ENCODE measurements around the gene GRIP1. TPM values are rescaled to one million over a fixed set of nuclear protein-coding genes. Genes with fewer than 3 reads are reported as not detected.

GRIP1 gene
- total RNA-seq, 2 donors from 2014 or later, result 0.28 TPM; not detected in 1

DNA sequence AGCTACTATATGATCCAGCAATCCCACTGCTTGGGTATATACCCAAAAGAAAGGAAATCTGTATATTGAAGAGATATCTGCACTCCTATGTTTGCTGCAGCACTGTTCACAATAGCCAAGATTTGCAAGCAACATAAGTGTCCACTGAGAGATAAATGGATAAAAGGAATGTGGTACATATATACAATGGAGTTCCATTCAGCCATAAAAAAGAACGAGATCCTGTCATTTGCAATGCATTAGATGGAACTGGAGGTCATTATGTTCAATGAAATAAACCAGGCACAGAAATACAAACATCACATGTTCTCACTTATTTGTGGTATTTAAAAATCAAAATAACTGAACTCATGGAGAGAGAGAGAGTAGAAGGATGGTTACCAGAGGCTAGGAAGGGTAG, 260.0 kb downstream of the GRIP1 start:
- Histone ChIP-seq H3K4me3 (no peak overlapping the region), H3K4me1 (ENCODE audit: control insufficient read depth in 1 of 2, low read depth in 2 of 2) (no peaks in the 10 kb centered on the region), H3K36me3 (no peaks in the 10 kb centered on the region), H3K27ac (no peak overlapping the region), H3K27me3 (replicated peaks; ENCODE audit: insufficient read depth) (no peaks in the 10 kb centered on the region), H3K9me3 (no peaks in the 10 kb centered on the region)
- TF ChIP-seq, protein P1, sequence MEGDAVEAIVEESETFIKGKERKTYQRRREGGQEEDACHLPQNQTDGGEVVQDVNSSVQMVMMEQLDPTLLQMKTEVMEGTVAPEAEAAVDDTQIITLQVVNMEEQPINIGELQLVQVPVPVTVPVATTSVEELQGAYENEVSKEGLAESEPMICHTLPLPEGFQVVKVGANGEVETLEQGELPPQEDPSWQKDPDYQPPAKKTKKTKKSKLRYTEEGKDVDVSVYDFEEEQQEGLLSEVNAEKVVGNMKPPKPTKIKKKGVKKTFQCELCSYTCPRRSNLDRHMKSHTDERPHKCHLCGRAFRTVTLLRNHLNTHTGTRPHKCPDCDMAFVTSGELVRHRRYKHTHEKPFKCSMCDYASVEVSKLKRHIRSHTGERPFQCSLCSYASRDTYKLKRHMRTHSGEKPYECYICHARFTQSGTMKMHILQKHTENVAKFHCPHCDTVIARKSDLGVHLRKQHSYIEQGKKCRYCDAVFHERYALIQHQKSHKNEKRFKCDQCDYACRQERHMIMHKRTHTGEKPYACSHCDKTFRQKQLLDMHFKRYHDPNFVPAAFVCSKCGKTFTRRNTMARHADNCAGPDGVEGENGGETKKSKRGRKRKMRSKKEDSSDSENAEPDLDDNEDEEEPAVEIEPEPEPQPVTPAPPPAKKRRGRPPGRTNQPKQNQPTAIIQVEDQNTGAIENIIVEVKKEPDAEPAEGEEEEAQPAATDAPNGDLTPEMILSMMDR (IDR thresholded peaks at IDR 0.05), result no peak
- DNase-seq (ENCODE audit: low spot score) (no peak), ATAC-seq (ENCODE audit: insufficient number of reproducible peaks, low FRiP score, low read depth) (no peak)

GRCh38 chr12:66417217-66417616, 261.7 kb downstream of the GRIP1 start:
- no peak for ATAC-seq (ENCODE audit: insufficient number of reproducible peaks, low FRiP score, low read depth)
- H3K9me3 ChIP-seq, result no peaks in the 10 kb centered on the region
- TF ChIP-seq, protein P1 (IDR thresholded peaks at IDR 0.05), result no peak
- no peaks in the 10 kb centered on the region for H3K4me1 ChIP-seq (ENCODE audit: control insufficient read depth in 1 of 2, low read depth in 2 of 2)
- no peak overlapping the region for H3K27ac ChIP-seq
- H3K36me3 ChIP-seq, result no peaks in the 10 kb centered on the region
- H3K4me3 ChIP-seq, result no peak overlapping the region
- no peak for DNase-seq (ENCODE audit: low spot score)
- no peaks in the 10 kb centered on the region for H3K27me3 ChIP-seq (replicated peaks; ENCODE audit: insufficient read depth)

- Histone ChIP-seq H3K9me3 (no peaks in the 10 kb centered on the region), H3K4me3 (no peak overlapping the region), H3K36me3 (no peaks in the 10 kb centered on the region), H3K27ac (no peak overlapping the region), H3K27me3 (replicated peaks; ENCODE audit: insufficient read depth) (no peaks in the 10 kb centered on the region), H3K4me1 (ENCODE audit: control insufficient read depth in 1 of 2, low read depth in 2 of 2) (no peaks in the 10 kb centered on the region)
- TF ChIP-seq, protein P1 (IDR thresholded peaks at IDR 0.05), result peak; percentile 47
- ATAC-seq (ENCODE audit: insufficient number of reproducible peaks, low FRiP score, low read depth) (no peak), DNase-seq (ENCODE audit: low spot score) (no peak)
Observed at GRCh38 chr12:66409195-66409871, 269.5 kb downstream of the GRIP1 start.

DNA sequence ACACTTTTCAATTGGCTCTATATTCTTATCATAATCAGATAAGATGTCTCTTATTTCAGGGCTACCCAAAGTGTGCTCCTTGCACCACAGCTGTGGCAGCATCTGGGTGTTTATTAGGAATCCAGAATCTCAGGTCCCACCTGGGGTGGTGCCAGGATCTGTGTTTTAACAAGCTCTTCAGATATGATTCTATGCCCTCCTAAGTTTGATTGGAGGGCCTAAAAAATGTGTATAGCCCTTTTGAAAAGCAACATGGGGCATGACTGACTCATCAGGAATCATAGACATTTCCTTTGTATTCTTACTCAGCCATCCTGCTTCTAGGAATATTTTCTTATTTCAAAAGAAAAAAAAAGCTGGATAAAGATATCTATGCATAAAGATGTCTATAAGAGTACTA, 273.5 kb downstream of the GRIP1 start:
- H3K27ac ChIP-seq, result no peak overlapping the region
- ATAC-seq (ENCODE audit: insufficient number of reproducible peaks, low FRiP score, low read depth), result no peak

DNA sequence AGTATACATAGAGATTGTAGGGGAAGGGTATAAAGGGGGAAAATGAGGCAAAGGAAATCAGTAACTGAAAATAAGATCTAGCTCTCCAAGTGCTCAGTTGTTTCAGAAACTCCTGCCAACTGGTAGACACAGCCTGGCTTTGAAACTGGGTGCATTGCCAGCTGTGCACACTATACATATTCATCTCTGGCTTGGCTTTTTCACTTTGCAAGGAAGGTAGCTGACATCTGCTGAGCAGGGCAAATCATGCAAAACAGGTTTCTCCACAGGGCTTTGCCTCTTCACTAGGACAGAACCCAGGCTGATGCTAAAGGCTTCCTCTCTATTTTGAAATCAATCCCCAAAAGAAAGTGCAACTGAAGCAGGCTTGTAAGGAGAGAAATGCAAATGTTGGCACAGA, 275.1 kb downstream of the GRIP1 start:
- ATAC-seq (ENCODE audit: insufficient number of reproducible peaks, low FRiP score, low read depth), result no peak
- no peak overlapping the region for H3K4me3 ChIP-seq
- TF ChIP-seq, protein P1 (IDR thresholded peaks at IDR 0.05), result no peak
- H3K4me1 ChIP-seq (ENCODE audit: control insufficient read depth in 1 of 2, low read depth in 2 of 2), result no peaks in the 10 kb centered on the region
- no peaks in the 10 kb centered on the region for H3K36me3 ChIP-seq
- no peak overlapping the region for H3K27ac ChIP-seq
- no peak for DNase-seq (ENCODE audit: low spot score)
- no peaks in the 10 kb centered on the region for H3K9me3 ChIP-seq
- H3K27me3 ChIP-seq (replicated peaks; ENCODE audit: insufficient read depth), result no peaks in the 10 kb centered on the region

More for the DNA sequence above, 273.5 kb downstream of the GRIP1 start:
- Histone ChIP-seq H3K9me3 (no peaks in the 10 kb centered on the region), H3K4me3 (no peak overlapping the region), H3K4me1 (ENCODE audit: control insufficient read depth in 1 of 2, low read depth in 2 of 2) (no peaks in the 10 kb centered on the region), H3K36me3 (no peaks in the 10 kb centered on the region), H3K27me3 (replicated peaks; ENCODE audit: insufficient read depth) (no peaks in the 10 kb centered on the region)
- DNase-seq (ENCODE audit: low spot score), result no peak
- TF ChIP-seq, protein P1 (IDR thresholded peaks at IDR 0.05), result no peak

Measured in thoracic aorta (tissue), 2 donors.